GM21528 (cell line): ENCODE measurements around the gene DCAF4.
A peak's percentile ranks its signal among the peaks of the same experiment; 100 is the strongest.
"Not testable (repeated sequence)": the region's sequence is repeated elsewhere in the genome, so short reads cannot be mapped to it uniquely, and the experiment has no call there.

Experiments
- ATAC-seq: cut with Tn5 transposase; IDR thresholded peaks from one replicate; pipeline ENCODE4 v1.9.1; 2021; ENCODE audit warnings: mild to moderate bottlenecking, moderate library complexity; ENCODE audit not compliant: unreplicated experiment, low FRiP score

The DCAF4 gene

DNA sequence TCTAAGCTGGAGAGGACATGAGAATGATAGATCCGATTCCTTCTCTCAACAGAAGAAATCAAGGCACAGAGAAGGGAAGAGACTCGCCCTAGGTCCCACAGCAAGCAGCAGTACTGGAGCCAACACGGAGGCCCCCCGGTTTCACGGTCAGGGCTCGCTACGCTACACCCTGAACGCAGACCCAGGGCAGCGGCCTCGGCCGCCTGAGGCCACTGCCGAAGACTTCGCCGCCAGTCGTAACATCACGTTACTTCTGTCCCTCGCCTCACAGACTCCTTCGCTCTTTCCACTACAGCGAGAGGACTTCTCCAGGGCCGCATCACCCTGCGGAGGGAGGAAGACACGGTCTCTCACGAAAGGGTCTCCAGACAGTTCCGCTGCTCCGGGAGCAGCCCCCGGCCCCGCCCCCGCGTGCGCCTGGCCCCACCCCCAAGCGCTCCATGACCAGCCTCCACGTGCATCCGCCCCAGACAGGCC is 411 bp upstream of the DCAF4 start:
- ATAC-seq: peak; percentile 26

DNA sequence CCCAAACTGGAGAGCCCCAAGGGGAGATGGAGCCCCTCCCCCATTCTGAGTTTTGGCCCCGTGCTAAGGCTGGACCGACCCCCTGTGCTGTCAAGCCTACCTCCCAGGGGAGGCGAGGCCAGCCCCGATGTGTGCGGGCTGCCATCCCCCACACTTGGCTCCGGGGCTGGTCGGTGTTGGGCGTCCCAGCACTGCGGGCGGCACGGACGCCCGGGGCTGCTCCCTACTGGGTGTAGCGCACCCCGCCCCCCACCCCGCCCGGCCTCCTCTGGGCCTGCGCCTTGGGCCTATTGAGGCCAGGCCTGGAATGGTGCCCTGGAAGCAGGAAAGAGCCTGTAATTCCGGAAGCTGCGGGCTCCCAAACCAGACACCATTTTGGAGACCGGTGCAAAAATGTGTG is 2.6 kb downstream of the DCAF4 start:
- ATAC-seq: no peak

DNA sequence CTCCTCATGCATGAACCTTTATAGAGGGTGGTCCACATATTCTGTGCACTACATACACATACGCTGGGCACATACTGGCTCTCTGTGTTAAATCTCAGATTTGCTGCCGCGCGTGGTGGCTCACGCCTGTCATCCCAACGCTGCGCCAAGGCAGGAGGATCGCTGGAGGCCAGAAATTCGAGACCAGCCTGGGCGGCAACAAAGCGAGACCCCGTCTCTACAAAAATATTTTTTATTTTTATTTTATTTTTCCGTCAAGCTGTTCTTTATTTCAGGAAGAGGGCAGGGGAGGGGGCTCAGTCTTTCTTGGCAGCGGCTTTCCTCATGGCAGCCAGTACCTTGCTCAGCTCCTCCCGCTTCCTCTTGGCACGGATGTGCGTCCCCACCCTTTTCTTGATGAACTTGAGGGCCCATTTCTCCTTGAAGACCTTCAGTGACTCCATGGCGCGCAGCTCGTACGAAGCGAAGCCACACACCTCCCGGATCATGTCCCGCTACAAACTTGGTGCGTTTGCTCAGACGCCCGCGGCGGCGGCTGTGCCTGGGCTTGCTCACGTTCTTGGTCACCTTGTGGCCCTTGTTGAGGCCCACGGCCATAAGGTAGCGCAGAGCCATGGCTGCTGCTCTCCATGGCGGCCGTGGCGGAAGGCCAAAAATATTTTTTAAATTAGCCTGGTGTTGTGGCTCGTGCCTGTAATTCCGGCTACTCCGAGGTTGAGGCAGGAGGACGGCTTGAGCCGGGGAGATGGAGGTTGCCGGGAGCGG is 3.2 kb downstream of the DCAF4 start:
- no peak for ATAC-seq

DNA sequence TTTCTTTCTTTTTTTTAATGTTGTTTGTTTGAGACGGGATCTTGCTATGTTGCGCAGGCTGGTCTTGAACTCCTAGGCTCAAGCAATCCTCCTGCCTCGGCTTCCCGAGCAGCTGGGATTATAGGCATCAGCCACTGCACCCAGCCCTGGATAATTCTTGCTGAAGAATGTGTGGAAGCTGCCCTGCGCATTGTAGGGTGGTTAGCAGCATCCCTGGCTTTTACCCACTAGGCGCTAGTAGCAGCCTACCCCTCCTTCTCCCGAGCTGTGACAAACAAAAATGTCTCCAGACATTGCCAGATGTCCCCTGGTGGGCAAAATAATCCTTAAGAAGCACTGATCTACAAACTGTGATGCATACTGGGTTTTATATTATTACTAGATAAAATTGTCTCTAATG is 6.6 kb downstream of the DCAF4 start:
- no peak for ATAC-seq

DNA sequence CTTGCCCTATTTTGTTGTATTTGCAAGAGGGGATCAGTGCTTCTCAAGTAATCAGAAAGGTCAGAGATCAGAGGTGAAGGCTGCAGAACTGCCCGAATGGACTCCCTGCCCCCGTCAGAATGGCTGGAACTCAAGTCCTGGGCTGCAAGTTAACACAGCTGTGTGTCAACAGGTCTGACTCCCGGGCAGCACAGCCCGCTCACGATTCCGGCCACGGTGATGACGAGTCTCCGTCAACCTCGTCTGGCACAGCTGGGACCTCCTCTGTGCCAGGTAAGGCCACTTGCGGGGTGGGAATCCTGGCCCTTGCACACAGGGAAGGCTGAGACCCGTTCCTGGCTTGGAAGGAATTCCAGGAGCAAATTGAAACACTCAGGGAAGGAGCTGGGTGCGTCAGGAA is 13.4 kb downstream of the DCAF4 start:
- no peak for ATAC-seq

DNA sequence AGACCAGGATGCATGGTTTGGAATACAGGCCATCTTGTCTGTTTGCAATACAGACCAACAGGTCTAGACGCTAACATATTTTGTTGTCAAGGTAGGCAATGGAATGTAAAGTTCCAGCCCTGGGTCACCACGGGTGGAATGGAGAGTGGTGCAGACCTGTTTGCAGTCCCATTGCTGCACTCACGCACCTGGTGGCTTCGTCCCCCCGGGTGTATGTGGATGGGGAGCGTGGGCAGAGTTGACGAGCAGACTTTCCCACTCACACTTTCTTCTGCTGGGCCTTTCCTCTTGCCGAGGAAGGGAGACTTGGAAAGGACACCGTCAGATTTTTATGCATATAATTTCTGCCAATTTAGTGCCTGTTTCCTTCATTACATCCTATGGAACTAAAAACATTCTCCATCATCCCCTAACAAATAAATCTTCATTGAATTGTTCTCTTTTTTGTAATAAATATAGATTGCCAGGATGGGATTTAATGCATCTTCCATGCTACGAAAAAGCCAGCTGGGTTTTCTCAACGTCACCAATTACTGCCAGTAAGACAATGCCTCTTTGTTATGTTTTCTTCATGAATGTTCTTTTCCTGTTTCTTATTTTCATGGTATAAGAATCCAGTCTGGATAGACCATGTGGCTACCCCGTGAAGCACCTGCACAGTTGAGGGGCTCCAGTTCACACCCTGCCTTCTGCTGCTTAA is 15.2 kb downstream of the DCAF4 start:
- ATAC-seq: no peak

DNA sequence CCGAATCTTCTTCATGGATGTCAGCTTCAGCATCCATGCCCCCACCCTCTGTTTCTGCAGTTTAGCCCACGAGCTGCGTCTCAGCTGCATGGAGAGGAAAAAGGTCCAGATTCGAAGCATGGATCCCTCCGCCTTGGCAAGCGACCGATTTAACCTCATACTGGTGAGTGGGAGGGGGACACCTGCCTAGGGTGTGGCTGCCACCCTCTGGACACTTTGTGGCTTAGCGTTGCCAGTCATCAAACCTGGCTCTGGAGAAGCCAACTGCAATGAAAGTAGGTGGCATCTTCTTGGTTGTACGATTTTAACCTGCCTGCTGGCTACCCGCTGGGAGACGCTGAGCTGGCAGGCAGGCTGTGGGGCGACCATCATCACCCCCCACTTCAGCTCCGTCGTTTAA is 16.7 kb downstream of the DCAF4 start:
- no peak for ATAC-seq

DNA sequence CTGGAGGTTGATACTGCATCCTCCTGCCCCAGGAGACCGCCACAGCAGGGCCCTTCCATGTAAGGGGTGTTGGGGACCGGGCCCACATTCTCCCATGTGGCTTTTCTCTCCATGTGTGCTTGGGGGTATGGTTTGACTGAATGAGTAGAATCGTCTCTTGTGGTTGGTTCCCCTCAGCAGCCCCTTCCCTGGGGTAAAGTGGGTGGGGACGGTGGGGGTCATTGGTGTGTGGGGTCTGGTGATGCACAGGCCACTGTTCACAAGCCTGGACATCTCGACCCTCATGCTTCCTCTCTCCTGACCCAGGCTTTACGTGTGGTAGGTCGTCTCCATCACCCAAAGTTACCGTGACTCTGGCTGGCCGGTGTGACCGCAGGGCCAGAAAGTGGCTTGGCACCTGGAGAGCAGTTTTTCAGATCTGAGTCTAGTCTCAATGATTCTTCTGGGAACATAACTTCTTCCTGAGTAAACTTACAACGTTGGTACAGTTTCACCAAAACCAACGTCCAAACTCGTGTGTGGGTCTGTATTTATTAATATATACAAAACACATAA is 17.7 kb downstream of the DCAF4 start:
- no peak for ATAC-seq

DNA sequence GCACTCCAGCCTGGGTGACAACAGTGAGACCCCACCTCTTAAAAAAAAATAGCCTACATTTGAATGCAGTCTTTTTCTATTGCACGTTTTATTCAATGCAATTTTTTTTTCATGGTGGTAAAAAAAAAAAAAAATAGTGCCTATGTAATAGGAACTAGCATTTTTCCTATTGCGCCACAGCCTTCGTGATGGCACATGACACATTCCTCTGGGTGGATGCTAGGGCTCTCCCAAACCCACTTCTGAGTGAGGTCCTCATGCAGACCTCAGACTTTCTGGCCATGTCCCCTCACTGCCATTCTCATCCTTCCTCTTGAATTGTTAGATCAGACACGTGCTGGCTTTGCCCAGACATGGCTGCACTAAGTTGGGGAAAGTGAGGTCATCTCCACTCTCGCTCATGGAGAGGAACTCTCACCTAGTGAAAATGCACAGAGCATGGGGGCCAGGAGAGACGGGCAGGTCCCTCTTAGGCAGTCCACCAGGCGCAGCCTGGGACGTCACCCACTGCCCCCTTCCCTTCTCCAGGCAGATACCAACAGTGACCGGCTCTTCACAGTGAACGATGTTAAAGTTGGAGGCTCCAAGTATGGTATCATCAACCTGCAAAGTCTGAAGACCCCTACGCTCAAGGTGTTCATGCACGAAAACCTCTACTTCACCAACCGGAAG is 19.2 kb downstream of the DCAF4 start:
- ATAC-seq: no peak

DNA sequence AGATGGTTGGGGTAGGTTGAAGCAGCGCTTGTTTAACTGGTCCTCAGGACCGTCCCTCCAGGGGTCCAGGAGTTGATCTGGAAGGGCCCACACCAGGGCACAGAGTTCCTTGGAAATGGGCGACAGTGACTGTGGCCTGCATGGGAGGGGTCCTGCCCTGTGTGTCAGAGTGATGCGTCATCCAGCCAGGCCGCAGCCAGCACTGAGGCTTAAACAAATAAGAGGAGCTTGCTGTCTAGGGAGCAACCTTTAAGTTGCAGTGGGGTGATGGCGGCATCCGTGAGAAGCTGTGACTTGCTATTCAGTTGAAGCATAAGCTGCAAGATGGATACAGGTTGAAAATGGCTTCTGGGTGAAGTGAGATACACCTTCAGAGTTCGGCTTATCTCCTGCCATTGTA is 20.2 kb downstream of the DCAF4 start:
- no peak for ATAC-seq

DNA sequence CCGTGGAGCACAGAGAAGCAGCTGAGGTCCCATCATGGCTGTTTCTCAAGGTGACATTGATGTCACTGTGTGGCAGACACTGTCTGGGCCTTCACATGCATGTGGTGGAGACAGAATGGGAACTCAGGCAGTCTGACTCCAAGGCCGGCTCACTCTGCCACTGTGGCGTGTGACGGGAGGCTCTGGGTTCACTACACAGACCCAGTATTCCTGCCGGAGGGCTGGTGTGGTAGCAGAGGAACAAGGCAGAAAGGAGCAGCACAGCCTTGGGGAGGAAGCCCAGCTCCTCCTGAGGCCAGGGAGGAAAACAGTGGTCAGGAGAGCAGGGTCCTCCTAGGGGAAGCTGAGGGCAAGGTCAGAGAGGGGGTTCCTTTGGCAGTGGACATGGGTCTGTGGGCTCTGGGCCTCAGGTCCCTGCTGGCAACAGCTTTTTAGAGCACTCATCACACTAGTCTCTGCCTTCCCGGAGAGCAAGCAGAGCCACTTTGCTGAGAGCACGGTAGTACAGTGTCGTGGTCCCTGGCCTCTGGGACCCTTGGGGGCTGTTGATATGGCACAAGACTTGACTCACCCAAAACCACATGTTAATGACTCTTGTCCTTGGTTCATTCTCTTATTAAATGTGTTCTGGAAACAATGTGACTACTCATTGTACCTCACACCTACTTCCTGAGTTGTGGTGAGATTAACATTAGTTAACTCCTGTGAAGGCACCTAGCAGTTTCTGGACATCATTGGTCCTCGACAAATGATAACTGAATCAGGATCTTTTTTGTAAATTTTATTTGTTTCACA is 21.3 kb downstream of the DCAF4 start:
- no peak for ATAC-seq

DNA sequence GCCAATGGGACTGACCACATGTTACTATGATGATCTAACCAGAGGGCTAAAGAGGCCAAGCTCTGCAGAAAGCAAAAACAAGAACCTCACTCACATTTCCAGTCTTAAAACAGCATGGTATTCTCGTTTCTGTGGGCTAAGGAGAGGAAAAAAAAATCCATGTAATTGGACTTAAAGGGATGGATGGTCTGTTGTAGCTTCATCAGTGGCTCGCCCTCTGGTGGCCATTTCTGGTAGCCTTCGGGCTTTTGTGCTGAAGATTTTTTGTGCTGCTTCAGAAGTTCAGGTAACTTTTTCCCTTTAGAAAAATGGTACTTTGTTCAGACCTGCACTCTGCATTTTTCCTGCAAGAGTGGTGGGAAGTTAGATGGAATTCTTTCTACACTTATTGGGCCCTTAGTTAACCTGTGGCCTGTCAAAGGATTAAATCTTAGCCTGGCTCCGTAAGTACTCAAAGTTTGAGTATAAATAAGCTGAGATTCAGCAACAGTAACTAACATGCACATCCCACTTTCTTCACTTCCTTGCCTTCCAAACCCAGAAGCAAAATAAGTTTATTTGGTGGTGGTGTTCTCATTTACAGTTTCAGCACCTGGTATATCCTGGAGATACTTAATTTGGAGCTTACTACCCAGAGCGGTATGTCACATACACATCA is 22.3 kb downstream of the DCAF4 start:
- ATAC-seq: no peak

DNA sequence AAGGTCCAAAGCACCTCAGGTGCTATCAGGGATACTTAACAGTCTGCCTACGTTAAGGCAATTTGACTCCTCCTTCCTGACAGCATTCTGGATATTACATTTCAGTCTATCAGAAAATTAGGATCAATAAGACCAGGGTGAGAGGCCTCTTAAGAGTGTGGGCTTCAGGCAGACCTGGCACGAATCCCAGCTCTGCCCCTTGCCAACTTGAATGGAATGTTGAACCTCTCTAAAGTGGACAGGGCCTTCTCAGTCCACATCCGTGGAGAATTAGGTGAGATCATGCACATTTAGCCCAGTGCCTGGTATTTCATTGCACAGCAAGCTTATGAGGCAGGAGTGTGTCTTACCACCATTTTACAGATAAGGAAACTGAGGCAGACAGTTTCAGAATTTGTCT is 25.9 kb downstream of the DCAF4 start:
- no peak for ATAC-seq

DNA sequence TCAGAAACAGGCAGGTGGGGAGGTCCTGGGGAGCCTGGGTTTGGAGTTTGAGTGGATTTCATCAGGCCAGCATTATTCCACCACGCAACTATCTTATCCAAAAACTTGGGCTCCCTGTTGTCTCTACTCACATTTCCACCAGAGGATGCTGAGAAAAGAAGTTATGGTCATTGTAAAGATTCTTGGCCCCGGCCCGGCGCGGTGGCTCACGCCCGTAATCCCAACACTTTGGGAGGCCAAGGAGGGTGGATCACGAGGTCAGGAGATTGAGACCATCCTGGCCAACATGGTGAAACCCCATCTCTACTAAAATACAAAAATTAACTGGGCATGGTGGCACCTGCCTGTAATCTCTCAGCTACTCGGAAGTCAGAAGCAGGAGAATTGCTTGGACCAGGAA is 30.5 kb downstream of the DCAF4 start:
- not testable (repeated sequence) for ATAC-seq

DNA sequence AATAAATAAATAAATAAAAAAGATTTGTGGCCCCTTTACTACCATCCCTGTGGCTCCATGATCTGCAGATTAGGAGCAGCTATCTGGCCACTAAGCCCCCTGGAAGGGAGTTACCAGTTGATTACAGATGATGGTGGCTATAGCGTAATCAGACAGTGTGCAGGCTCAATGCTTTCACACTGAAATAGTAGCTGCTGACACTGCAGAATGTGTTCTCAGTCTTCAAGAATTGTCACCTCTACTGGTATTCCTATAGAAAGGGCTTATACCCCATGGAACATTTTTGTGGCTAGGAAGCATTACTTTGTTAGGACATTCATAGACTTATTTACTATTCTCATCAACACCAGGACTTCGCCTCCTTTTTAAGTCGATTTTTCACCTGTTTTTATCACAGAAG is 30.9 kb downstream of the DCAF4 start:
- ATAC-seq: no peak

DNA sequence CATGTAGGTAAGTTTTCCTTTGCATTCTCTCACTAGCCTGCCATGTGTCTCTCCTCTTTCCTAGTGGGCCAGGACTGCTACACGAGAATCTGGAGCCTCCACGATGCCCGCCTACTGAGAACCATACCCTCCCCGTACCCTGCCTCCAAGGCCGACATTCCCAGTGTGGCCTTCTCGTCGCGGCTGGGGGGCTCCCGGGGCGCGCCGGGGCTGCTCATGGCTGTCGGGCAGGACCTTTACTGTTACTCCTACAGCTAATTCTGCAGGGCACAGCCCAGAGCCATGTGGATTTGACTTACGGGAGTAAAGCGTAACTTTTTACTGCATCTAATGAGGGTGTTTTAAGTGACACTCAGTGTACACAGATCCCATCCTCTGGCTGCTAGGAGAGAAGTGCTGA is 32.3 kb downstream of the DCAF4 start:
- no peak for ATAC-seq

DNA sequence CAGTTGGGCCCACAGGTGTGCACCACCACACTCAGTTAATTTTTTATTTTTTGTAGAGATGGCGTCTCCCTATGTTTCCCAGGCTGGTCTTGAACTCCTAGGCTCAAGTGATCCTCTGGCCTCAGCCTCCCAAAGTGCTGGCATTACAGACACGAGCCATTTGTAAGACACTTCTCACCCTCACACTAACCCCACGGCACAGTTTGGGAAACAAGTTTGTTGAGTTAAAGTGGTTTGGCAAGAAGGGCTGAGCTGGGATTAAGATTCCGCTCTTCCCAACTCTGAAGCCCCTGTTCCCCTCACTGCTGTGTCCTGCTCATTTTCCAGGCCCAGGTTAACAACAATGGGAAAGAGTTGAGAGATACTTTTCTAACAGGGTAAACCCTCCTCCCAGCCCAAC is 34.8 kb downstream of the DCAF4 start:
- not testable (repeated sequence) for ATAC-seq

DNA sequence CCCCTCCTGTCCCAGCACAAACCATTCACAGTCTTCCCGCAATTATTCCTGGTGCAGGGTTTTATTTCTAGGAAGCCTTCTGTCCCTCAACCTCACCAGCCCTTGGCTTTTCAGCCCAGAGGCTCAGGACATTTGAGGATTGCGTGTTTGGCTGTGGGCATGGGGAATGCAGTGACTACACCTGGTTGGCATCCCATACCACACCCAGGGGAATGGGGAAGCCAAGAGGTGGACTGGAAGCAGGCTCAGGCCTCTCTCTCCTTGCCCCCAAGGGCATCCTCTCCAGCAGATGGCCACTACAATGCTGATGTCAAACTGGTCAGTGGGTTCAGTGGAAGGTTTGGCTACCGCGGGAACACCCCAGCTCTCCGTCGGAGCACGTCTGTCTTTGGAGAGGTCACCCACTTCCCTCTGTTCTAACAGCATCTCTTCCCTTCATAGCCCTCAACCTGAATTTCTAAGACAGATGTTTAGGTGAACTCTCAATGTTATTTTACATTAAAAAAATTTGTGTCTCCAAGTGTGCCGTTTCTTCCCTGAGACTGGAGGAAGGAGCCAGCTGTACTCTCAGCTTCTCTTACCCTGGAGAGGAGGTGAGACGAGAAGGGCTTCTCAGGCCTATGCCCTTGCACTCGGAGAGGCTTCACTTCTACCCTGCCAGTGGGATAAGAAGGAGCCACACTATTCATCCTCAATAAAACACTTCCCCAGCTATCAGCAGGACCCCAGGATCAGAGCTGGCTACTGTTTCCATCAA is 35.5 kb downstream of the DCAF4 start:
- no peak for ATAC-seq

DNA sequence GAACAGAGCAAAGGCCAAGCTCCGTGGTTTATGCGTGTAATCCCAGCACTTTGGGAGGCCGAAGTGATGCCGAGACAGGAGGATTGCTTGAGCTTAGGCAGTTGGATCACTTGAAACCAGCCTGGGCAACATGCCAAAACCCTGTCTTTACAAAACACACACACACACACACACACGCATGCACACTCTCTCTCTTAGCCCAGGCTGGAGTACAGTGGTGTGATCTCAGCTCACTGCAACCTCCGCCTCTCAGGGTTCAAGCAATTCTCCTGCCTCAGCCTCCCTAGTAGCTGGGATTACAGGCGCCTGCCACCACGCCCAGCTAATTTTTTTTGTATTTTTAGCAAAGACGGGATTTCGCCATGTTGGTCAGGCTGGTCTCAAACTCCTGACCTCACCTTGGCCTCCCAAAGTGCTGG is 36.1 kb downstream of the DCAF4 start:
- not testable (repeated sequence) for ATAC-seq
